MV-4-11 (cell line): ENCODE measurements around the gene C1orf159.

Source experiments
- DNase-seq: peaks from one replicate; lab custom pipeline; 2025; lab: John Stamatoyannopoulos, UW

Gene C1orf159

DNA sequence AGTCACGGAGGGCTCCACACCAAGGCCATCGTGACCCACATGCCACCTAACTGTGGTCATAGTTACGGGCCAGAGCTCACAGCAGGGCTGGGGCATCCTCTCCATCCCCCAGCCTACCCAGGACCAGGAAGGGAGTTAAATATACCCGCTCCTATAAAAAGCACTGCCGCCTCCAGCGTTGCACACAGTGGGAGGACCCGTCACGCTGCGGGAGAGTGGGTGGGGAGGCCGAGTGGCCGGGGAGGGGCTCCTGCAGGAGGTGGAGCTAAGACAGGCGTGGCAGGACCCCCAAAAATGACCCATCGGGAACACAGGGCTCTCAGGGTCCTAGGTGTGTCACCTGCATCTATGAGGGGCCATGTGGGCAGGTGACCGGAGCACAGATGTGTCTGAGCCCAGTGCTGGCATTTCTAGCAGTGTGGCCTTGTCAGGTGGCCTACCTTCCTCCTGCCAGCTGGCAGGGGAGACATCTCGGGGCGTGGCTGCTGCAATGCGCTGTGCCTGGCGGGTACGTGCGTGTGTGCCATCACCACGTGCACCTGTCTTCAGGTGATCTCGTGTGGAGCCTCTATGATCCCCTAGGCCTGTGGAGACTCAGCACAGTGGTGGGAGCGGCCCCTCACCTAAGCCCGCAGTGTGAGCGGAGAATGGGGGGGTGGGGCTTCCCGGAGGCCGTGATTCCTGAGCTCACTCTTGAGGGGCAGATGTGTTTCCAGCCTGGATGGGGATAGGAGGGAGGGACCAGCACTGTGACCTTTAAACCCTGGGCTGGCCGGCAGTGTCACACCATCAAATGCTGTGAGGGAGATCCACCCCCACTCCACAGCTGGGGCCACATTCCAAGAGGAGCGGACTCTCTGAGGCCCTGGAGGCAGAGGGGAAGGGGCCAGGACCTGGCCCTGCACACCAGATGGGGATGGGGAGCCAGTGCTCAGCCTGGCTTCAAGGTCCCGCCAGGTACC is 78.2 kb downstream of the C1orf159 start:
- DNase-seq: no peak

DNA sequence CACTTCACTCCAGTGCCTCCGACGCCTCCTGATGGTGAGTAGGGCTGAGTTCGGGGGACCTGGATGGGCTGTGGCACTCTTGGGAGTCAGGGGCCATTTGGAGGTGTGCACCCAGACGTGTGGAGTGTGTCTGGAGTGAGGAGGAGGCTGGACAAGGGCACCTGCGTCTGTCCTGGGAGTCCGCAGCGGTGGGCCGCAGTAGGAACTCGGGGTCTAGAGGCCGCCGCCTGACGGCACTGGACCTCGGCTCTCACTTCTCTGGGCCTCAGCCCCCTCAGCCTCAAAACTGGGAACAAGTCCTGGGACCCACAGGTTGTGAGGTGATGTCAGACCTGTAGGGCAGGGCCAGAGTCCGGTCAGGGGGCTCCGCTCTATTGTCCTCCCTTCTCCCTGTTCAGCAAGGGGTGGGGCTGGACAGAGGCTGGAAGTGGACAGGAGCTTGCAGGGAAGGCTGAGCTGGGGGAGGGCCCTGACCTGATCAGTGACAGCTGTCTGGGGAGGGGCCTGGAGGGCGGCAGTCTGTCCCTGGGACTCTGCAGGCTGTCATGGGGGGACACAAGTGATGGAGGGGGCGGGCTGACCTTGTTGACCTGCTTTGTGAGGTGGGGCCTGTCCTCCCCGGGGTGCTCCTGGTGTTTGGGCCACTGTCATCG is 80.5 kb downstream of the C1orf159 start:
- no peak for DNase-seq

DNA sequence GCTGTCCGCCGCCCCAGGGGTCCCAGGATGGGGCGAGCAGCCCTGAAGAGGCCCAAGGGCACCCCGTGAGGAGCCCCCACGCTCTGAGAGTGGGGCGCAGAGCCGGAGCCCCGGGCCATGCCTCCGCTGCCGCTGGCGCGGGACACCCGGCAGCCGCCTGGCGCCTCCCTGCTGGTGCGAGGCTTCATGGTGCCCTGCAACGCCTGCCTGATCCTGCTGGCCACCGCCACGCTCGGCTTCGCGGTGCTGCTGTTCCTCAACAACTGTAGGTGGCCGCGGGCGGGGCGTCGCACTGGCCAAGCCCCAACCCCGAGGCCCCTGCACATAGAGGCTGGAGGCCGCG is 81.5 kb downstream of the C1orf159 start:
- no peak for DNase-seq

DNA sequence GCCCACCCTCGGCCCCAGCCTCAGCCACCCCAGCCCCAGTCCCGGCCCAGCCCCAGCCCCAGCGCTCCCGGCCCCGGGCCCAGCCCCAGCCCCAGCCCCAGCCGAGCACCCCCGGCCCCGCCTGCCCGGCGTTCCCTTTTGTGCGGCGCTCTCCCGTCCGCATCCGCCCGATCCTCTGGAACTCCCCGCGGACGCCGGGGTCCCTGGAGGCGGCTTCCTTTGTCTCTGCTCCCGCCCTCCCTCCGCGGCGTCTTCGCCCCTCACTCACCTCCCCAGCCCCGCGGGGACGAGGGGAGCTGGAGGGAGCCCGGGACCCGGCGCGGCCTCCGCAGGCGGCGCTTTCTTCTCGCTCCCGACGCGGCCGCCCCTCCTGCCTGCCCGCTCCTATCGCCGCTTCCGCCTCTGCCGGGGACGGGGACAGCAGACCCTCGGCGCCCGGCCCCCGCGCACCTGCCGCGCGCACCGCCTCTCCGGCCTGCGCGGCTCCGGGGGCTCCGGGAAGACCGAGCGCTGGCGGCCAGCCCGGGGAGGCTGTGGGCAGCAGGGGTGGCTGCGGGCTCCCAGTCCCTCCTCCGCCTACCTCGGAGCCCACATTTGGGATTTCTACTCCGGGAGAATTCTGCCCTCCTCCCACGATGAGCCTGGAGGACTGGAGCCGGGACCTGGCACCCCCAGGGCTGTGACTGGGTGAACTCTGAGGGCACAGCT is 82.0 kb downstream of the C1orf159 start:
- DNase-seq: no peak

DNA sequence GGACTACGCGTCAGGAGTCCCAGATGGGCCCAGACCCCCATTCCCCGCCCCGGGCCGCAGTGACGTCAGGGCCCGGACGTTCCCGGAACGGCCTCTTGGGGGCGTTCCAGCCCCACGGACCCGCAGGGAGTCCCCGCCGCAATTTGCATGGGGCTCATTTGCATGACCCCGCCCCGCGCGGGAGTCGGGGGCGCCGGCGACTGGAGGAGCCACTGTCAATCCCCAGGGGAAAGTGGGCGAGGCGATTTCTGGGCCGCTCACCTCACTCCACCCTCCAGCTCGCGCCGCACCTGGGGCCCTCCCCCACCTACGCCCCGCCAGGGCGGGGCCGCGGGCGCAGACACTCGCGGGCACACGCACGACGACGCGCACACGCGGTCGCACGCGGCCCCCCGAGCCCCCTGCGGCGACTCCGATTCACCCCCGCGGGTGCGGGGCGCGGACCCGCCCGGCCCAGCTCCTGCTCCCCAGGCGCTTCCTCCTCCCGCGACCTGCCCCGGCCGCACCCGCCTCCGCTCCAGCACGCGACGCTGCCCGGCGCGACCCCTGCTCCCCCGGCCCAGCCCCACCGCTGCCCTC is 82.8 kb downstream of the C1orf159 start:
- DNase-seq: peak; percentile 59

DNA sequence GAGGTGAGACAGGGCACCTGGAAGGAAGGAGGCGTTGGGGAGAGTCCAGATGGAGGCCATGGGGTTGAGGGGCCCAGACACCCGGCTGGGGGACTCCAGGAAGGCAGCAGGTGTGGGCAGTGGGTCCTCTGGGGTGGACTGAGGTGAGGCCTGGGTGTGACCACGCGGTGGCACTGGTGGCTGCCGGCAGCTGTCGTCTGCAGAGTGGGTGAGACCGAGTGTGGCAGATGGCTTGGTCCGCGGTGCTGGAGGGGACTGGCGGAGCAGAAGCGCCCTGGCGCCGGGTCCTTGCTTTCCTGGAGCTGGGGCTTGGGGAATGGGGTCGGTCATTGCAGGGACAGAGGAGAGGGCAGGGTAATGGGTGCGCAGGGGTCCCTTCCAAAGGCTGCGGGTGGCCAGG is 83.5 kb downstream of the C1orf159 start:
- DNase-seq: no peak
